Breast epithelium (tissue), 3 donors: ENCODE measurements around the gene CRK.

Experiments
- POLR2A ChIP-seq: fragments of 450-650 bp; IDR thresholded peaks from one replicate; pipeline ENCODE4 v1.6.1; 2016; ENCODE audit warnings: antibody characterized with exemption, mild to moderate bottlenecking, moderate library complexity
- TF ChIP-seq, protein P1 (sequence below), 3 donors: fragments of 450-650 bp; IDR thresholded peaks; one replicate each; pipeline ENCODE4 v1.5.1; 2016 to 2017; ENCODE audit warnings: antibody characterized with exemption in 3 of 3, mild to moderate bottlenecking in 3 of 3, moderate library complexity in 3 of 3

- TF ChIP-seq, protein P1, sequence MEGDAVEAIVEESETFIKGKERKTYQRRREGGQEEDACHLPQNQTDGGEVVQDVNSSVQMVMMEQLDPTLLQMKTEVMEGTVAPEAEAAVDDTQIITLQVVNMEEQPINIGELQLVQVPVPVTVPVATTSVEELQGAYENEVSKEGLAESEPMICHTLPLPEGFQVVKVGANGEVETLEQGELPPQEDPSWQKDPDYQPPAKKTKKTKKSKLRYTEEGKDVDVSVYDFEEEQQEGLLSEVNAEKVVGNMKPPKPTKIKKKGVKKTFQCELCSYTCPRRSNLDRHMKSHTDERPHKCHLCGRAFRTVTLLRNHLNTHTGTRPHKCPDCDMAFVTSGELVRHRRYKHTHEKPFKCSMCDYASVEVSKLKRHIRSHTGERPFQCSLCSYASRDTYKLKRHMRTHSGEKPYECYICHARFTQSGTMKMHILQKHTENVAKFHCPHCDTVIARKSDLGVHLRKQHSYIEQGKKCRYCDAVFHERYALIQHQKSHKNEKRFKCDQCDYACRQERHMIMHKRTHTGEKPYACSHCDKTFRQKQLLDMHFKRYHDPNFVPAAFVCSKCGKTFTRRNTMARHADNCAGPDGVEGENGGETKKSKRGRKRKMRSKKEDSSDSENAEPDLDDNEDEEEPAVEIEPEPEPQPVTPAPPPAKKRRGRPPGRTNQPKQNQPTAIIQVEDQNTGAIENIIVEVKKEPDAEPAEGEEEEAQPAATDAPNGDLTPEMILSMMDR (IDR thresholded peaks at IDR 0.05) = no peak
- TF ChIP-seq POLR2A = no peak
These were observed 48.8 kb upstream of the CRK start for GRCh38 chr17:1504866-1505265.
